BE2C (cell line): ENCODE results near the gene MMP21.

Experiments used
- DNase-seq: peaks from one replicate; pipeline ENCODE4 v3.0.0-alpha.2; 2020
- H3K27me3 ChIP-seq: fragments of 250-450 bp; sonication (Bioruptor Pico); 2 replicates; pipeline ENCODE4 v1.5.1; 2020; ENCODE audit warnings: mild to moderate bottlenecking
- H3K36me3 ChIP-seq: fragments of 250-450 bp; sonication (Bioruptor Pico); 2 replicates; pipeline ENCODE4 v1.5.1; 2020; ENCODE audit warnings: mild to moderate bottlenecking
- H3K4me1 ChIP-seq: fragments of 250-450 bp; sonication (Bioruptor Pico); 2 replicates; pipeline ENCODE4 v1.5.1; 2020
- H3K4me3 ChIP-seq: 2 replicates; pipeline ENCODE4 v1.5.1; 2011; ENCODE audit warnings: low read depth, low read length
- H3K9me3 ChIP-seq: fragments of 250-450 bp; sonication (Bioruptor Pico); 2 replicates; pipeline ENCODE4 v1.5.1; 2020
- TF ChIP-seq, protein P1 (sequence below): IDR thresholded peaks from 2 replicates; pipeline ENCODE4 v1.5.1; 2012; ENCODE audit warnings: mild to moderate bottlenecking, low read depth, low read length

Gene MMP21

GRCh38 chr10:125772112-125772863 lies 3.3 kb downstream of the MMP21 start:
- no peaks in the 10 kb centered on the region for H3K9me3 ChIP-seq
- H3K27me3 ChIP-seq, result no peaks in the 10 kb centered on the region
- no peaks in the 10 kb centered on the region for H3K36me3 ChIP-seq
- TF ChIP-seq, protein P1, sequence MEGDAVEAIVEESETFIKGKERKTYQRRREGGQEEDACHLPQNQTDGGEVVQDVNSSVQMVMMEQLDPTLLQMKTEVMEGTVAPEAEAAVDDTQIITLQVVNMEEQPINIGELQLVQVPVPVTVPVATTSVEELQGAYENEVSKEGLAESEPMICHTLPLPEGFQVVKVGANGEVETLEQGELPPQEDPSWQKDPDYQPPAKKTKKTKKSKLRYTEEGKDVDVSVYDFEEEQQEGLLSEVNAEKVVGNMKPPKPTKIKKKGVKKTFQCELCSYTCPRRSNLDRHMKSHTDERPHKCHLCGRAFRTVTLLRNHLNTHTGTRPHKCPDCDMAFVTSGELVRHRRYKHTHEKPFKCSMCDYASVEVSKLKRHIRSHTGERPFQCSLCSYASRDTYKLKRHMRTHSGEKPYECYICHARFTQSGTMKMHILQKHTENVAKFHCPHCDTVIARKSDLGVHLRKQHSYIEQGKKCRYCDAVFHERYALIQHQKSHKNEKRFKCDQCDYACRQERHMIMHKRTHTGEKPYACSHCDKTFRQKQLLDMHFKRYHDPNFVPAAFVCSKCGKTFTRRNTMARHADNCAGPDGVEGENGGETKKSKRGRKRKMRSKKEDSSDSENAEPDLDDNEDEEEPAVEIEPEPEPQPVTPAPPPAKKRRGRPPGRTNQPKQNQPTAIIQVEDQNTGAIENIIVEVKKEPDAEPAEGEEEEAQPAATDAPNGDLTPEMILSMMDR, result no peak
- H3K4me1 ChIP-seq, result no peaks in the 10 kb centered on the region
- DNase-seq, result no peak
- H3K4me3 ChIP-seq, result no peak overlapping the region

DNA sequence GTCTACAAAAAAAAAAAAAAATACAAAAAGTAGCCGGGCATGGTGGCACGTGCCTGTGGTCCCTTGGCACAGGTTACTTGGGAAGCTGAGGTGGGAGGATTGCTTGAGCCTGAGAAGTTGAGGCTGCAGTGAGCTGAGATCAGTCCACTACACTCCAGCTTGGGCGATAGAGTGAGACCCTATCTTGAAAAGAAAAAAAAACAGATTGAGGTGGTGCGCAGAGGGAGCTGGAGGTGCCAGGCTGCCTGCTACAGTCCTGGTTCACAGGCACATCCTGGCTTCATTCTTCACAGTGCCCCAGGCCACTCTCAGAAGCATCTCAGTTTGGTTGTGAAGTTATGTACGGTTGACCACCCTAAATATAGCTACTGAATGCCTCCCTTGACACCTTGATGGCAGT lies 4.8 kb downstream of the MMP21 start:
- H3K27me3 ChIP-seq, result no peaks in the 10 kb centered on the region
- no peak for DNase-seq
- no peaks in the 10 kb centered on the region for H3K36me3 ChIP-seq
- TF ChIP-seq, protein P1, result no peak
- no peaks in the 10 kb centered on the region for H3K4me1 ChIP-seq
- H3K4me3 ChIP-seq, result no peak overlapping the region
- no peaks in the 10 kb centered on the region for H3K9me3 ChIP-seq

- Histone ChIP-seq H3K4me3 (no peak overlapping the region), H3K4me1 (no peaks in the 10 kb centered on the region), H3K36me3 (peaks cover 5% of the 10 kb centered on the region; the same call in 1 of the 2 replicates), H3K9me3 (no peaks in the 10 kb centered on the region), H3K27me3 (no peaks in the 10 kb centered on the region)
- TF ChIP-seq, protein P1, result no peak
- no peak for DNase-seq
Measured at GRCh38 chr10:125769175-125769574, 6.4 kb downstream of the MMP21 start.

DNA sequence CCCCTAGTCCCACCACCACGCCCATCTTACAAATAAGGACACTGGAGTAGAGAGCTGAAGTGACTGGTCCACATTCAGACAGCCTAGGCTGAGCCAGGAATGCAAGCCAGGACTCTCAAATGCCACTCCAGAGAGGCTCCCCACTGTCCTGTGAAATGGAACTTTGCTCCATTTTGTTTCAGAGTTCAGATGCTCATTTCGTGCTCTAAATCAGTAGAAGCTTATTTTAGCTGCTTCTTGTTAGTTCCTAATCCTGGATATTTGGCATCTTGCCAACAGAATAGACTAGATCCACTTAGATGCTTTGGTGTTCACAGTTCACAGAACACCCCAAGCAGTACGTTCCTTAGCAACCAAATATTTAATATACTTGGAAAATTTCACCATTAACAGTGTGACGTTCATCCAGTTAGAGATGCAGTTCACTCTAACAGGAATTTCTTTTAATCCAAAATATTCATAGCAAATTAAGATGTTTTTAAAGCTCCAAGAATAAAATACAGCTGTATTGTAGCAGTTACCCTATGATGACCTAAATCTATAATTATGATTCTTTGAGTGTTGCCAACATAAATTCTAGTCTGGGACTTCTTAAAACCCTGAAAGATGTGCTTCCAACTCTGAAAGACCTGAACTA lies 7.3 kb downstream of the MMP21 start:
- Histone ChIP-seq H3K4me1 (no peaks in the 10 kb centered on the region), H3K27me3 (no peaks in the 10 kb centered on the region), H3K4me3 (no peak overlapping the region), H3K9me3 (no peaks in the 10 kb centered on the region), H3K36me3 (peaks cover 11% of the 10 kb centered on the region)
- no peak for DNase-seq
- TF ChIP-seq, protein P1, result no peak

DNA sequence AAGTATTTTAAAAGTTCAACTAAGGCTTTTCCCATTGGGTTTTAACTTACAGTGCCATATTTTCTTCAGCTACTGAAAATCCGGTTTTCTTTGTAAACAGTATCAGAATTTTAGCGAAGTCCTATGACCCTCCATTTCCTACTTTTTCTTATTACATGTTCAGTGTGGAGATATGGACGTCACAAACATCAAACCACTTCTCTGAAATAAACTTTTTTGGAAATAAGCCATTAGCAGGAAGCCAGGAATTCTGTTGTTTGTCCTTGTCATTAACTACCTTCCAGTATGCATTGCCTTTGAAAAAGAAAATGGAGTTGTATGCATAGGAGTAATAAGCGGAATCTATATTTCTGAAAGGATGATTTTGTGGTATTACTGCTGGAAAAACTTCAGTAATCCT lies 9.1 kb downstream of the MMP21 start:
- Histone ChIP-seq H3K27me3 (no peaks in the 10 kb centered on the region), H3K9me3 (no peaks in the 10 kb centered on the region), H3K4me1 (no peaks in the 10 kb centered on the region), H3K36me3 (peaks cover 14% of the 10 kb centered on the region), H3K4me3 (no peak overlapping the region)
- no peak for DNase-seq
- TF ChIP-seq, protein P1, result no peak

DNA sequence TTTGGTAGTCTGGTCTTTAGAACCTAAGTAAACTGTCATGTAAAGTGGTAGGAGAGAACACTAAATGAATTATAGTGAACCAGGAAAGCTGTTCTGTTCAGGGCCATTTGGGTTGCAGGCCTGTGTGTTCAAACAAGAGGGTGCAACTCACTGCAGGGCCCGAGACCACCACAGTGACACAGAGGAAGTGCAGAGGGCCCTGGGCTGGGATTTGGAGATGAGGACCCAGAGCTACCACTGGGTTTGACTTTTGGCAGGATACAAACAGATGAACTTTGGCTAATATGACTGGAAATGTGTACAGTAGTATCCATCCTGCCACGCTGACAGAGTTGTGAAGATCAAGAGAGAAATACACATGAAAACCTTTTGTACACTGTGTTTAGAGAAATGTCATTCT lies 9.8 kb downstream of the MMP21 start:
- TF ChIP-seq, protein P1, result no peak
- Histone ChIP-seq H3K4me1 (no peaks in the 10 kb centered on the region), H3K36me3 (peaks cover 18% of the 10 kb centered on the region), H3K4me3 (no peak overlapping the region), H3K27me3 (no peaks in the 10 kb centered on the region), H3K9me3 (no peaks in the 10 kb centered on the region)
- no peak for DNase-seq
